GOT3 (cell line): ENCODE data around the gene SERPINE2.
"Not testable (repeated sequence)": the region's sequence is repeated elsewhere in the genome, so short reads cannot be mapped to it uniquely, and the experiment has no call there.

Experiments used
- DNase-seq: peaks from one replicate; lab custom pipeline; 2025; ENCODE audit warnings: mixed read lengths; lab: John Stamatoyannopoulos, UW

SERPINE2 gene

GRCh38 chr2:223943135-223943534 is 96.0 kb downstream of the SERPINE2 start:
- no peak for DNase-seq

GRCh38 chr2:223941579-223942277 is 97.4 kb downstream of the SERPINE2 start:
- no peak for DNase-seq

- DNase-seq, result not testable (repeated sequence)
Measured at GRCh38 chr2:223939438-223939837, 99.6 kb downstream of the SERPINE2 start.

- no peak for DNase-seq
Measured at GRCh38 chr2:223937535-223937934, 101.6 kb downstream of the SERPINE2 start.

- DNase-seq, result no peak
Measured at GRCh38 chr2:223936862-223937326, 102.2 kb downstream of the SERPINE2 start.

- no peak for DNase-seq
Measured at GRCh38 chr2:223935459-223936125, 103.5 kb downstream of the SERPINE2 start.

GRCh38 chr2:223934870-223935269 is 104.2 kb downstream of the SERPINE2 start:
- DNase-seq, result no peak

GRCh38 chr2:223932816-223933800 is 106.0 kb downstream of the SERPINE2 start:
- DNase-seq, result no peak

GRCh38 chr2:223930103-223930976 is 108.7 kb downstream of the SERPINE2 start:
- DNase-seq, result no peak

- DNase-seq, result no peak
Measured at GRCh38 chr2:223929571-223930102, 109.4 kb downstream of the SERPINE2 start.

GRCh38 chr2:223928113-223929006 is 110.7 kb downstream of the SERPINE2 start:
- no peak for DNase-seq

- DNase-seq, result no peak
Measured at GRCh38 chr2:223925106-223925505, 114.0 kb downstream of the SERPINE2 start.
